ENCODE measurements around the gene RFX3.

DNA sequence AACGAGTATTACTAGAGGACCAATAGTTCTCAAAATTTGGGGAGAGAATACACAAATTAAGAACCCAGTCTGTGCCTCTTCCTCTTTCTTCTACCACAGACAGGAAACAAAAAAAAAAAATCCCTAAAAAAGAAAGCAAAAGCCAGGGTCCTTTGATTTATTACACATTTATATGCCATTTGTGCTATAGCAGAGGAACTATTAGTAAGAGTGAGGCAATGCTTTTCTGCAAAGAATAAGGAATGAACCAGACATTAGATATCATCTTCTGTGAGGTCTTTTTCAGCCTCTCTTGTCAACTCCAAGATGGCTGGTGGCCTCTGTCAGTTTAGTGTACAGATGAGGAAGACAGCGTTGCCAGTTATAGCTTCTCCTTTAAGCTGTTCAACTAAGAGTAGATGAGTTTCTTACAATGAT, 127.6 kb downstream of the RFX3 start:
- TF ChIP-seq, protein P1, sequence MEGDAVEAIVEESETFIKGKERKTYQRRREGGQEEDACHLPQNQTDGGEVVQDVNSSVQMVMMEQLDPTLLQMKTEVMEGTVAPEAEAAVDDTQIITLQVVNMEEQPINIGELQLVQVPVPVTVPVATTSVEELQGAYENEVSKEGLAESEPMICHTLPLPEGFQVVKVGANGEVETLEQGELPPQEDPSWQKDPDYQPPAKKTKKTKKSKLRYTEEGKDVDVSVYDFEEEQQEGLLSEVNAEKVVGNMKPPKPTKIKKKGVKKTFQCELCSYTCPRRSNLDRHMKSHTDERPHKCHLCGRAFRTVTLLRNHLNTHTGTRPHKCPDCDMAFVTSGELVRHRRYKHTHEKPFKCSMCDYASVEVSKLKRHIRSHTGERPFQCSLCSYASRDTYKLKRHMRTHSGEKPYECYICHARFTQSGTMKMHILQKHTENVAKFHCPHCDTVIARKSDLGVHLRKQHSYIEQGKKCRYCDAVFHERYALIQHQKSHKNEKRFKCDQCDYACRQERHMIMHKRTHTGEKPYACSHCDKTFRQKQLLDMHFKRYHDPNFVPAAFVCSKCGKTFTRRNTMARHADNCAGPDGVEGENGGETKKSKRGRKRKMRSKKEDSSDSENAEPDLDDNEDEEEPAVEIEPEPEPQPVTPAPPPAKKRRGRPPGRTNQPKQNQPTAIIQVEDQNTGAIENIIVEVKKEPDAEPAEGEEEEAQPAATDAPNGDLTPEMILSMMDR (conservative IDR thresholded peaks at IDR 0.05; ENCODE audit: low read depth, low read length), result no peak
- no peak for TF ChIP-seq EZH2 (IDR thresholded peaks at IDR 0.05; ENCODE audit: borderline replicate concordance, low read depth, low read length, poor library complexity, severe bottlenecking)
